A673 (cell line): ENCODE data around the gene ENPP1. TPM values are rescaled to one million over a fixed set of nuclear protein-coding genes. Genes with fewer than 3 reads are reported as not detected.
A peak's percentile ranks its signal among the peaks of the same experiment; 100 is the strongest.
"Not testable (repeated sequence)": the region's sequence is repeated elsewhere in the genome, so short reads cannot be mapped to it uniquely, and the experiment has no call there.

ENCODE experiments used
- BruUV-seq: library from RNA; stranded (reverse); fragments of 400-500 nt; replicated peaks from 2 replicates; lab custom pipeline; 2021; lab: Mats Ljungman, UMichigan
- CTCF ChIA-PET: fragments of 300-600 bp; sonication (Branson Sonifier 250); formaldehyde crosslinking; loops from one replicate; lab custom pipeline; 2022; ENCODE audit warnings: antibody characterized with exemption; lab: Charles Lee
- POLR2A ChIA-PET: fragments of 300-600 bp; sonication (Branson Sonifier 250); formaldehyde crosslinking; loops from one replicate; lab custom pipeline; 2022; ENCODE audit warnings: antibody characterized with exemption; ENCODE audit not compliant: low non-redundant PET; lab: Charles Lee
- DNase-seq: peaks from one replicate; pipeline ENCODE4 v3.0.0-alpha.2; 2015; ENCODE audit warnings: low spot score
- H3K27ac ChIP-seq: fragments of 200-600 bp; sonication (generic); 2 replicates; pipeline ENCODE4 v1.5.1; 2016; ENCODE audit warnings: mixed run types, low read depth, mild to moderate bottlenecking, mixed read lengths, antibody characterized with exemption, low read length; ENCODE audit not compliant: poor library complexity, severe bottlenecking
- H3K27me3 ChIP-seq: fragments of 200-600 bp; sonication (generic); replicated peaks from 2 replicates; pipeline ENCODE4 v1.6.1; 2017; ENCODE audit warnings: mixed run types, low read depth, mild to moderate bottlenecking, mixed read lengths, antibody characterized with exemption, low read length; ENCODE audit not compliant: insufficient read depth, poor library complexity
- H3K36me3 ChIP-seq: fragments of 200-600 bp; sonication (generic); 2 replicates; pipeline ENCODE4 v1.6.1; 2016; ENCODE audit warnings: mixed run types, mild to moderate bottlenecking, mixed read lengths, antibody characterized with exemption, low read length; ENCODE audit not compliant: insufficient read depth, poor library complexity, severe bottlenecking
- H3K4me1 ChIP-seq: fragments of 200-600 bp; sonication (generic); 2 replicates; pipeline ENCODE4 v1.6.1; 2017; ENCODE audit warnings: mixed run types, mild to moderate bottlenecking, mixed read lengths, antibody characterized with exemption, low read length; ENCODE audit not compliant: insufficient read depth, poor library complexity, severe bottlenecking
- H3K4me3 ChIP-seq: fragments of 200-600 bp; sonication (generic); 2 replicates; pipeline ENCODE4 v1.5.1; 2016; ENCODE audit warnings: low read depth, mixed run types, mild to moderate bottlenecking, mixed read lengths, low read length; ENCODE audit not compliant: poor library complexity, severe bottlenecking
- H3K9me3 ChIP-seq: fragments of 200-600 bp; sonication (generic); 2 replicates; pipeline ENCODE4 v1.6.1; 2016; ENCODE audit warnings: mixed run types, low read depth, mild to moderate bottlenecking, mixed read lengths, antibody characterized with exemption, low read length; ENCODE audit not compliant: poor library complexity, severe bottlenecking
- CTCF ChIP-seq: fragments of 300-800, 200-600 bp; sonication (generic); conservative IDR thresholded peaks from 2 replicates; pipeline ENCODE4 v1.5.1; 2017; ENCODE audit warnings: low read depth, mild to moderate bottlenecking, antibody characterized with exemption, low read length, moderate library complexity, mixed read lengths
- EZH2 ChIP-seq: fragments of 200-600 bp; sonication (generic); IDR thresholded peaks from 2 replicates; pipeline ENCODE4 v1.6.1; 2017; ENCODE audit warnings: borderline replicate concordance, low read depth, mild to moderate bottlenecking, mixed read lengths, antibody characterized with exemption, low read length; ENCODE audit not compliant: poor library complexity, severe bottlenecking
- intact Hi-C: fragments of 100-400 bp; cut with micrococcal nuclease; formaldehyde crosslinking; loops from one replicate; pipeline ENCODE4 v1.10.0; 2022; ENCODE audit not compliant: unreplicated experiment
- total RNA-seq: library from RNA; stranded (reverse); gene quantifications from 2 replicates; pipeline ENCODE4 v1.2.3, GENCODE V29; 2021

The ENPP1 gene
- total RNA-seq, 1 experiment from 2014 or later: 19.5 TPM

GRCh38 chr6:131908787-131909186 is 101.0 kb downstream of the ENPP1 start:
- H3K27me3 ChIP-seq, H3K4me3 ChIP-seq, H3K27ac ChIP-seq, H3K36me3 ChIP-seq, CTCF ChIA-PET, intact Hi-C loops, POLR2A ChIA-PET, BruUV-seq, DNase-seq, H3K9me3 ChIP-seq: not testable (repeated sequence)
- peaks cover 15% of the 10 kb centered on the region for H3K4me1 ChIP-seq

- DNase-seq: peak; percentile 91
- Histone ChIP-seq H3K27me3 (no peaks in the 10 kb centered on the region), H3K4me1 (peaks cover 15% of the 10 kb centered on the region), H3K27ac (no peak overlapping the region), H3K9me3 (no peaks in the 10 kb centered on the region), H3K4me3 (no peak overlapping the region), H3K36me3 (no peaks in the 10 kb centered on the region)
- POLR2A ChIA-PET: interaction anchor here (0.6 kb wide), 1 partner anchor 8 kb away, joined by 7 read pairs; no protein-coding TSS in a partner anchor
- BruUV-seq: no TSS peak
- intact Hi-C loops: loop anchor here (1.0 kb wide), 1 partner anchor 215 kb away; no protein-coding TSS in a partner anchor
- TF ChIP-seq EZH2 (no peak), CTCF (peak; percentile 88)
- CTCF ChIA-PET: interaction anchor here (1.1 to 1.3 kb wide), 5 partner anchors 15 to 216 kb away, joined by 3 to 16 read pairs (median 5); no protein-coding TSS in a partner anchor
Observed at GRCh38 chr6:131909408-131910218, 101.8 kb downstream of the ENPP1 start.

- POLR2A ChIA-PET: interaction anchor here (0.6 kb wide), 1 partner anchor 7 kb away, joined by 7 read pairs; no protein-coding TSS in a partner anchor
- CTCF ChIA-PET: interaction anchor here (1.1 to 1.3 kb wide), 5 partner anchors 15 to 216 kb away, joined by 3 to 16 read pairs (median 5); no protein-coding TSS in a partner anchor
- TF ChIP-seq EZH2 (no peak), CTCF (no peak; the same call in 1 of the 2 replicates)
- Histone ChIP-seq H3K27ac (no peak overlapping the region), H3K36me3 (no peaks in the 10 kb centered on the region), H3K4me1 (peaks cover 15% of the 10 kb centered on the region), H3K27me3 (no peaks in the 10 kb centered on the region), H3K4me3 (no peak overlapping the region), H3K9me3 (no peaks in the 10 kb centered on the region)
- BruUV-seq: no TSS peak
- DNase-seq: no peak
- intact Hi-C loops: loop anchor here (1.0 kb wide), 1 partner anchor 216 kb away; no protein-coding TSS in a partner anchor
Observed at GRCh38 chr6:131910219-131910589, 102.4 kb downstream of the ENPP1 start.
